NCI-H1417 treated with DMSO at 0.1 percent for 48 hours (cell line): ENCODE data around the gene DBR1.

Source experiments
- DNase-seq: peaks from one replicate; lab custom pipeline; 2025; lab: John Stamatoyannopoulos, UW

The DBR1 gene, protein sequence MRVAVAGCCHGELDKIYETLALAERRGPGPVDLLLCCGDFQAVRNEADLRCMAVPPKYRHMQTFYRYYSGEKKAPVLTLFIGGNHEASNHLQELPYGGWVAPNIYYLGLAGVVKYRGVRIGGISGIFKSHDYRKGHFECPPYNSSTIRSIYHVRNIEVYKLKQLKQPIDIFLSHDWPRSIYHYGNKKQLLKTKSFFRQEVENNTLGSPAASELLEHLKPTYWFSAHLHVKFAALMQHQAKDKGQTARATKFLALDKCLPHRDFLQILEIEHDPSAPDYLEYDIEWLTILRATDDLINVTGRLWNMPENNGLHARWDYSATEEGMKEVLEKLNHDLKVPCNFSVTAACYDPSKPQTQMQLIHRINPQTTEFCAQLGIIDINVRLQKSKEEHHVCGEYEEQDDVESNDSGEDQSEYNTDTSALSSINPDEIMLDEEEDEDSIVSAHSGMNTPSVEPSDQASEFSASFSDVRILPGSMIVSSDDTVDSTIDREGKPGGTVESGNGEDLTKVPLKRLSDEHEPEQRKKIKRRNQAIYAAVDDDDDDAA

DNA sequence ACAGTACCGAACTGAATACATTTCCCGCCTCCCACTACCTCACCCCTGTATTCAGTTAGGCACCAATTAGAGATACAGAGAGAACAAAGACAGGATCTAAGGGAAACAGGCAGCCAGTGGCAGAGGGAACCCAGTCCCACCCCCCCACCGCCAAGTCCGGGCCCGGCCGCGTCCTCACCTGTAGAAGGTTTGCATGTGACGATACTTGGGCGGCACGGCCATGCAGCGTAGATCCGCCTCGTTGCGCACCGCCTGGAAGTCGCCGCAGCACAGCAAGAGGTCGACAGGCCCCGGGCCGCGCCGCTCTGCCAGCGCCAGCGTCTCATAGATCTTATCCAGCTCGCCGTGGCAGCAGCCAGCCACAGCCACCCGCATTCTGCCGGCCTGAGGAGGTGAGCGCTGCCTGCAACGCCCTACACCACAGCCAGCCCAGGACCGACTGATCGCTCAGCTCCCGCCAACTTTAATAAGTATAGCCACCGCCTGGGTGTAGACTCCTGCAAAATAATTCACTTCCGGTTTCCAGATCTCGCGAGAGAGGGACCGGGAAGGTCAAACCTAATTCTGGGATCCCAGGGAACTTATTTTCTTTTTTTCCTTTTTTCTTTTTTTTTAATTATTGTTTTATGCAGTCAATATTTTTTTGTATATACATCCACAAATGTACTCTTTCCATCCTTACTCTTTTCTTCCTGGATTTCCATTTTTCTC is at the start of gene DBR1:
Gene DBR1, minus strand, starts transcription at position 501 of the 711 bp plus-strand sequence. Its CDS starts 126 bp downstream, at position 375.
- peak; percentile 69 for DNase-seq

DNA sequence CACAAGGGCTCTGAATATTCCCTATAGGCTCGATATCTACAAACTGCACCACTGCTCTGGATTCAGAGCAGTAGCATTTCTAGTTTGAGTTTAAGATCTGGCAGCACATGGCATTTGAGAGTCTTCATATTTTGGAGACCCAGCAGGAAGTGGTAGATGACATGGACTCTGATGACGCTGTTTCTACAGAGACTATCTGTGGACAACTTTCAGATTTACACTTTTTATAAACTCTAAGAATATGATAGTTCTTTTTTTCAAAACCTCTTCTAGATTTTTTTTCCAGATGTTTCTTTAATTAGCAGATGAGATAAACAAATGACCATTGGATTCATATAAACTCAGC is 48.2 kb upstream of the DBR1 start:
- no peak for DNase-seq

DNA sequence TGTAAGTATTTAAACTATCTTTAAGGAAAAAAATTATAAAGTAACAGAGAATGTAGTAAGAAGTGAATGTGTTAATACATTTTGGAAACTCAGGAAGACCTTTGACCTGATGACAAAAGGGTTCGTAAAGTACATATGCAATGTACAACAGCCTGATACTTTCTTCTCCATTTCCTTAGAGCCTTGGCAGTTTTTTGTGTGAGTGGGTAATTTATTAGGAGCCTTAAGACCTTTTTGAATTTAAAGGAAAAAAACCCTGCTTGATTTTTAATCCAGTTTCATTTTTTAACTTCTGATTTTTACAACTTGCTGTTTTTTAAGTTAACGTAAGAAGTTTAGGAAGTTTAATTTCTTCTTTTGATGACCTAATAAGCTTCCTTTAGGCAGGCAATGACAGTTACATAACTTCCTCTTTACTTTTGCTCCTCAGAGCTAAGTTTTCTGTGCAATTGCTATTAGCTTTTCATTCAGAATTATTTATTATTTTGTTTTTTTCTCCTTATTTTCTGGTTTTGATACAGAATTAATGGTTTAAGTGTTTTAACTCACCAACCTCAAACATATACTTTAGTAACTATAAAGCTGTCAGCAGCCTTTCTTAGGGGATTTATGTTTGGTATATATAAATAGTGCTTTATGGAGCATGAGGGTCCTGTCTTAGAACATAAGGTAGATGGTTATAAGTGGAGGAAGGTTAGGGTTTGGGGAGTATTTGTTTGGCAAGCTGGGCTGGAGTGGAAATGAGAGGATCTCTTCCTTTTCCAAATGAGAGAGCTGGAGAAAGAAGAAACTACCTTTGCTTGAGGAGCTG is 47.6 kb upstream of the DBR1 start:
- no peak for DNase-seq

DNA sequence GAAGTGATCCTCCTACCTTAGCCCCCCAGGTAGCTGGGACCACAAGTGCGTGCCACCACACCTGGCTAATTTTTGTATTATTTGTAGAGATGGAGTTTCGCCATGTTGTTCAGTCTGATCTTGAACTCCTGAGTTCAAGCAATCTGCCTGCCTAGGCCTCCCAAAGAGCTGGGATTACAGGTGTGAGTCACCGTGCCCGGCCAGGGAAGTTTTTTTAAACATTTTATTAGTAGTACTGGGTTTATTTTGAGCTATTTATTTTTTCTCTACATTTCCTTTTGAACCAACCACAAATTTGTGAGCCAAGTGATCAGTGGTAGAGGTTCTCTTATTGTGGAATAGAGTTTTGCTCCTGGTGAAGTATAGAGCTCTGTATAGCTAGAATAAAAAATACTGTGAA is 46.1 kb upstream of the DBR1 start:
- no peak for DNase-seq

DNA sequence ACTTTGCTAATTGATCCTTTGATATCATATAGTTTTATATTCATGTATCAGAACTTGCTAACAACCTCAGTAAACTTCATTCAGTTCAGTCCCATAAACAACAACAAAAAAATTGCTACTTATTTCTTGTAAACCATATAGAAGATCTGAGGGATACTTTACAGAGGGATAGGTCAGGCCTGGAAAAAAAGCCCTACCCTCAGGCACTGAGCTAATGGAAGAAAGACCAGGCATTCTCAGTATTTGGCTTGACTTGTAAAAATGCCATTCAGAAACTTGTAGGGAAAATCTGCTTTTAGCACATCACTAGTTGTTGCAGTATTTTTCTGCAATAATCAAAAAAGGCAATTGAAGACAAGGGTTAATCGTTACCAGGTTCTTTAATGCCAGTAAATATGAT is 45.5 kb upstream of the DBR1 start:
- no peak for DNase-seq

DNA sequence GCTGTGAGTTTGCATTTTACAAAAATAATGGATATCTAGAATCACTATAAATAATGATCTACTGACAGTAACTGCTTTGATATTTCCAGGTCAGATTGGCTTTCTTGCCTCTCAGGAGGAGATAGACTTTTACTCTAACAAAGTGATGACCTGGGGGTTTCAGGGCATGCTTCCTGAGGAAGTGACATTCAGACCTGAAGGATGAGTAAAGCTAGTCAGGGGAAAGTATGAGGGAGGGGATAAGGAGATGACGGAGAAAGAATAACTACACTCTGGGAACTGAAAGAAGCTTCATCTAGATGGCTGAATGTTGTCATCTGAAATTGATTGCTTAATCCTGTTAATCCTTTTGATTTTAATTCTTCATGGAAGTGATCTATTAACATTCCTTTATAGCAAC is 44.5 kb upstream of the DBR1 start:
- no peak for DNase-seq

DNA sequence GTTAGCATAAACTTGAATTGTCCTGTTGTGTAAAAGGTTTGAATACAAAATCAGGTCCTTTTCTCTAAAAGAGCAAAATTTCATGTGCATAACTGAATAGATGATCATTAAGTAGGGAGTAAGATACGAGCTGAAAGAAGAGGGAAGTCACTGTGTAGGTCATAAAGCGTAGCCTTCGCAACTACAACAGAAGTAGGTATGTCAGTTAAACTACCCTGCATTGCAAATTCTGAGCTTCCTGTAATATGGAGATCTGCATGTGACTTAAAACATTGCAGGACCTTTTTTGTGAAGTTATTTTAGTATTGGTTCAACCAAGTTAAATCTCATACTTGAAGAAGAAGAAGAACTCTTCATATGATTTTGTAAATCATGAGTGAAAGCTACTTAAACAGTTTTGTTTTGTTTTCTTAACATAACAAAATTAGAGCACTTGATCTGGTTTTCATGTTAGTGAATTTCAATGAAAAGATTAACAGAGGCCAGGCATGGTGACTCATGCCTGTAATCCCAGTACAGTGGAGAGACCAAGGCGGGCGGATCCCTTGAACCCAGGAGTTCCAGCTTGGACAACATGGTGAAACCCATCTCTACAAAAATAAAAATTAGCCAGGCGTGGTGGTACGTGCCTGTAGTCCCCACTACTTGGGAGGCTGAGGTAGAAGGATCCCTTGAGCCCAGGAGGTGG is 38.8 kb upstream of the DBR1 start:
- no peak for DNase-seq

DNA sequence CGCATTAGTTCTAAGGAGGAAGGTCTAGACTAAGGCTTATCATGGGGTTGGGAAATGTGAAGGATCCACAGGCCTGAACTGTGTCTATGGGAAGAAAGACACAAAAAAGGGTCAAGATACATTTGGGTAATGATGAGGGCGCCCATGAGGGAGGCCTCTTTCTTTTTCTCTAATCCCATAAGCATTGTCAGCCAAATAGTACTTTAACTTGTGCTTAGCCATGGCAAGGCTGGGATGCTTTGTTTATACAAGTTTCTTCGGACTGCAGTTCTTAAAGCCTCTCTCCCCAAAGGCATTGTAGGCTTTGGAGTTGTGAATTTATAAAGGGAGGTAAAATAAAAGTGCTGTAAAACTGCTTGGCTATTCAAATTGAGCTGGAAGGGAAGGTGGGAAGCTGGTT is 35.8 kb upstream of the DBR1 start:
- DNase-seq = no peak

DNA sequence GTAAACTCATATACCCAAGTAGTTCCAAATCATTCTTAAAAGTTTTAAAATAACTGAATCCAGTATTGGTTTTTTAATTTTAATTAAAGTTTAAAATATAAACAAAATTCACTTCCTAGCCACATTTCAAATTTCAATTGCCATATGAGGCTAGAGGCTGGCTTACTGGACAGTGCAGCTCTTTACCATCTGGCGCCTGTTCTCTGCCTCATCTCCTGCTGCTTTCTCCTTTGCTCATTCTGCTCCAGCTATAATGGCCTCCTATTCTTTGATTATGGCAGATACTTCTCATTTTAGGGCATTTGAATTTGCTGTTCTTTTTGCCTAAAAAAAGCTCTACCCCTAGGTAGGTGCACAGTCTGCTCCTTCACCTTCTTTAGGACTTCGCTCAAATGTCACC is 31.5 kb upstream of the DBR1 start:
- DNase-seq = no peak

DNA sequence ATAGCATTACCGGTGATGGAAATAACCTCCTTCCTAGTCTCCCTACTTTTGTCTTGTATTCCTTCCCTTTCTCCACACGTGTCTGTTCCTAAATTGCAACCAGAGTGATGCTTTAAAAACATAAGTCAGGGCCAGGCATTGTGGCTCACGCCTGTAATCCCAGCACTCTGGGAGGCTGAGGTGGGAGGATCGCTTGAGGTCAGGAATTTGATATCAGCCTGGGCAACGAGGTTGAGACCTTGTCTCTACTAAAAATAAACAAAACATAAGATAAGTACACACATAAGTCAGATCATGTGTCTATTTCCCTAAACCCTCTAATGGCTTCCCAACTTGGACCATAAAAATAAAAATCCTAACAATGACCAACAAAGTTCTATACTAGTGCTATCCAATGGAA is 30.8 kb upstream of the DBR1 start:
- DNase-seq = no peak

DNA sequence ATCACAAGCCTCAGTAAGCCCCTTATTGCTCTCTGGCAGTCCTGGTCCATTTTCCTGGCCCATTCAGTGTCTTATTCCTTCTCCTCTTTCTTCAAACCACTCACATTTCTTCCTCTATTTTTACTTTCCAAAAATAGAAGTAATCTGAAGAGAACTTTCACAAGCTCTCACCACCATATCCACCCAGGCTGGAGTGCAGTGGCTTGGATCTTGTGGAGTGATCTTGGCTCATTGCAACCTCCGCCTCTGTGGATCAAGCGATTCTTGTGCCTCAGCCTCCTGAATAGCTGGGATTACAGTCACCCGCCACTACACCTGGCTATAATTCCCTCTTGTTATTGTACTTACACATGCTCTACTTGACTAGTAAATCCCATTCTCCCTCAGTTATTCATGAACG is 29.2 kb upstream of the DBR1 start:
- no peak for DNase-seq

DNA sequence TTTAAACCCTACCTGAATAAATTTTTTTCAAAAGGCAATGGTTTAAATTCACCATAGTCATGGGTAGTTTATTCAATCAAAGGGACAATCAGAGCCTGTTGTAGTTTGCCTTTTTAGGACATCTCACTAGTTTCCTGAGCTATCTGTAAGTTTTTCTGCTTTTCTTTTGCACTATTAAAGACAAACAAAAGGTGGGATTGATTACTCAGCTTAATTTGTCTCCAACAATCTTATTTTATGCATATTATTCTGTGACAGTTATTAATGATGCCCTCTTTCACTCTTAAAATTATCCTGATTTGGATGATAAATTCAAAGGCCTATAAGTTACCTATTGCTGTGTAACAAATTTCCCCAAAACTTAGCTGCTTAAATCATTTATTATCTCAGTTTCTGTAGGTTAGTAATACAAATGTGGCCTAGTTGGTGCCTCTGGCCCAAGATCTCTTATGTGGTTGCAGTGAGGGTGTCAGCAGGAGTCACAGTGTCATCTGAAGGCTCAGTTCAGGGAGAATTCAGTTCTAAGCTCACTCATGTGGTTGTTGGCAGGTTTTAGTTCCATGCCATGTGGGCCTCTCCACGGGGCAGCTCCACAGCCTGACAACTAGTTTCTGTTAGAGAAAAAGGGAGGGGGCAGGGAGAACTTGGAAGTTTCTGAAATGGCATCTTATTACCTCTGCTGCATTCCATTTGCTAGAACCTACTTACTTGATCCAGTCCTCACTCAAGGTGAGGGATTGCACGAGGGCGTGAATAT is 28.4 kb upstream of the DBR1 start:
- DNase-seq = no peak

DNA sequence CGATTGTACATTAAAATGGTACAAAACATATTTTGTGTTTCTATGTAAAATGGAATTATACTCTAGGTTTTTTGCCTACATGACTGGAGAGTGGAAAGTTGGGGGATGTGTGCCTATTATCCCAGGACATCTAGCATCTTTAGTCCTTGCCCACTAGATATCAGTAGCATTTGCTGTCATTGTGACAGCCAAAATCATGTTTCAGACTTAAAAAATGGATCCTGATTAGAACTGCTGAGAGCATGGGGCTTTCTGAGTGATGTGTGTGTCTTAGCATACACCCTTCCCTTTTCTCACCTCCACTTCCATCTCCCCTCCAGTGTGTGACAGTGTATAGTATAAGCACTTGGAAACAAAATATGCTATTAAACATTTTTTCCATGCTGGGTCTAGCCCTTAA is 25.7 kb upstream of the DBR1 start:
- no peak for DNase-seq

DNA sequence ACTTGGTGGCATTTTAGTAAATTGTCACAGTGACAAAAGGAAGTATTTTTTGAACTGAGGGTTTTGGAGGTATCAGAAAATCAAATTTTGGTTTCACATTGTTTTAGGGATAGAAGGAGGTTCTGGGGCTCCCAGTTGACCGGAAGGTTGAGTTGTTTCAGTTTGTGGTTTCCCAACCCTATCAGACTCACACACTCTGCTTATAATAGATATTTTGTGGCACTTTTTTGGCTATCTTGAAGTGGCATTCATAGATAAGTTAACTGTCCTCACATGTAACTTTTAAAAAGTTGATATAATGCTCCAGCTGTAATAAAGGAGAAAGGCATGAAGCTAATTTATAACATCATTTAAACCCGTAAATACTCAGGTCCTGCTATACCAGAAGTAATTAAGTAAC is 25.1 kb upstream of the DBR1 start:
- DNase-seq = no peak

DNA sequence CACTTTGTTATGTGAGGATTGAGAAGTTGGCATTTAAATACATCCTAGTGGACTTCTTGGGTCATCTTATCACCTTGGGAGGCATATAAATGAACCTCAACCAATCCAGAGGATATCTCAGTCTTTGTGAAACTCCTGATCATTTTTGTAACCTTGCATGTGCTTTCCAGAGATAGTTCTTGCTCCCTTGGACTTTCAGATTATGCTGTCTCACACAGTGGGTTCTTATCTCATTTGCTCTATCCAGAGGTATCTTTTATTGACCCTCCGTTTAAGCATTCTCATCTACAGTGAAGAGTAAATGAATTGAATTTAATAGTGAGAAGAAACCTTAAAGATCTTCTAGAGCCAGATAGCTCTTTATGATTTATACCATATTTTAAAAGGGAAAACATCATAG is 22.8 kb upstream of the DBR1 start:
- no peak for DNase-seq

DNA sequence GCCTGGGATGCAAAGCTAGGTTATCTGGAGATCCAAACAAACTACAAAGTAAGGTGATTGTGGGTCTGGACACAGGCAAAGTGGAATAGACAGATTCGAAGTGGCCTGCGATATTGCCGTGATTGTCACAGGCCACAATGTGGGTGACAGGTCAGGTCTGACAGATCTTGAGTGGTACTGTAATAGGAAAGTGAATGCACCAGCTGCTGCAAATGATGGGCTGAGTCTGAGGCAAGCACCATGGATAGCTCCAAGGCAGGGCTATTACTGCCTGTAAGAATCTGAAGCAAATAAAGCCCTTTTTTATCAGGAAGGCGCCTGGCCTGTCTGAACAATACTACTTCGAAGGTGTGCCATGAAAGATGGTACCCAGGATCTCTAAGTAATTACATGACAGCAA is 22.3 kb upstream of the DBR1 start:
- no peak for DNase-seq

DNA sequence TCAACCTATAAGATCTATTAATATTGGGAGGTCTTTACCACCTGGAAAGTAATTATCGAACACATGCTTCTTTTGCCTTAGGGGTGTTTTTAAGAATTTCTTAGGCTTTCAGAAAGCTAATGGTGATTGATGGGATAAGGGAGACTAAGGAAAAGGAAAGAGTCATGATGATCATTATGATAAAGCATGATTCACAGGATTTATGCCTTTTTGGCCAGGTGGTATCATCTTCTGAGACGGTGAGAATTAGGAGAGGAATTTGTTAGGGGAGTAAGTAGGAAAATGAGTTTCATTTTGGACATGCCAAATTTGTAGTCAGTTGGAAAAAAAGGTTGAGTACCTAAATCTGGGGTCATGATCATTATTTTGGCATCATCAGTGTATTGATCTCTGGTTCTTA is 21.3 kb upstream of the DBR1 start:
- DNase-seq = no peak

DNA sequence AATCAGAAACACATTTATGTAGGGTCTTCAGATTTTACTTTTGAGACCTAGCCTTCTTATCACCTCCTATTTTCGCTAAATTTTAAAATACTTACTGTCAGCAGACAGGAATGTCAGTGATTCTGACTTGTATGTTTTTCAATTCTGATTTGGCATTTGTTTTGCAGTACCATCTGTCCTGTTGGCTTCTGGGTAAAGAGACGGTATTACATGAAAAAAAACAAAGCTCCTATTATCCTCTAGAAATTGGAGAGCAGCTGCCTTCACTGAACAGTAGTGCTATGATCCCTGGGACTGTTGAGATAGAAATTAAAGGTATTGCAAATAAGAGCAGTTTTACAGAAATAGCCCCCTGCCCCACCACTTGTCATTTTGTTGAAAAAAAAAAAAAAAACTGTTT is 20.8 kb upstream of the DBR1 start:
- no peak for DNase-seq

DNA sequence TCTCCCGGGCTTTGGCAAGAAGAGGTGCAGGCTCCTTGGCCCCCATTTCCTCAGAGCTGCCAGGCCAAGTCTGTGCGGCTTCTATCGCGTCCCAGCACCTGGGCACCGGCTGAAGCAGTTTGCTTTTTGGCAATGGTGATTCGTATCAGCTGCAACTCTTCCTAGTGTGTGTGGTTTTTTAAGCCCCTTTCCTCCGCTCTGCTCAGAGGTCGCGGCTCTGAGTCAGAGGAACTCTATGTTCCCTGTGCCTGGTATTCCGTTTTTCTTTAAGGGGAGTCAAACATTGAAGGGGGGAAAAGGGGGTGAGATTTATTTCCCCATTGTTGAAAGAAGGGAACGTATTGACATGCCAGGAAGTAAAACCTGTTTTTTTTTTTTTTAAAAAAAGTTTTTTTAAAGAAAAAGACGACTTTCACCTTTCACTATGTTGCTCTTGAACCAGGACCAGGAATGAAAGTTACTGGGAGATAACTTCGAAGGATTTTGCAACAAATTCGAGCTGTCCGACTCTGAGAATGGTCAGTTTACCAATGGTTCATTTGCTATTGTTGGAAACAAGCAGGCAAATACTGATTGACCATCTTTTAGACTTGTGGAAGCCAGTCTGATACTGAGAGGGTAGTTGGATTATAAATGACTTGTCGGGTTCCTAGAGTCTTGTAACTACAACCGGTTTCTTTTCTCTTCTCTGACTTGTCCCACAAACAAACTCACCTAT is 13.5 kb upstream of the DBR1 start:
- DNase-seq = no peak

DNA sequence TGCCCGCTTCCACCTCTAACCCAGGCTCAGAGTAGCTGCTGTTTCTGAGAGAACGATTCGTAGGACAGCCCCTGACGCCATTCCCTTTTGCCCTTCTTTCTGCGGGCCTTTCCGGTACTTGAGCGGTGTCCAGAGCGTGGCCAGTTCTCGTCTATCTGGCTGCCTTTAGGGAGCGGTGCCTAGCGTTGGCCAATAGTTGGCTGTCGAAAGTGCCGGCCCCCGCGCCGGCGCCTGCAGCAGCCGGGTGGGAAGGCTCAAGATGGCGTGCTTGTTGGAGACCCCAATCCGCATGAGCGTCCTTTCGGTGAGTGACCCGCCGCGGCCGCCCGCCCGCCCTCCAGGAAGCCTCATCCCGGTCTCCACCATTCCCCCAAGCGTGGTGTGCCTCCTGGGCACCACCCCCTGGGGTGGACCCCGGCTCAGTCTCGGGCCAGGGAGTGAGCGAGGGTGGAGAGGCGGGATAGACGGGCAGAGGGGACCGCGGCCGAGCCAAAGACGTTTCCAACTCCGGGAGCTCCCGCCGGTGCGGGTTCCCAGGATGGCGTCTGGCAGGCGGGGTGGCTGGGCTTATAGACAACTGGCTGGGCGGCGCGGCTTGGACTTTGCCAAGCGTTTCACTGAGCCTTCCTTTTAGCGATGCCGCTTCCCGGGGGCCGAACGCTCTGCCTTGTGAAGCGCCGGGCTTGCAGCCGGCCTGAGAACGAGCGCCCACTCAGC is 12.7 kb upstream of the DBR1 start, which contains the start of gene ARMC8:
Gene ARMC8, plus strand, starts transcription at position 6 of the 717 bp plus-strand sequence. Its CDS starts 254 bp downstream, at position 260.
- no peak for DNase-seq
